HCT116 (cell line): Measurements from ENCODE around the gene RPL10. TPM values are rescaled to one million over a fixed set of nuclear protein-coding genes. Genes with fewer than 3 reads are reported as not detected.

Experiments
- ATAC-seq: fragments of 200-7000 bp; cut with Tn5 transposase; 2 replicates; pipeline ENCODE4 v1.9.1; 2020; ENCODE audit warnings: mild to moderate bottlenecking, moderate library complexity
- BruUV-seq: library from RNA; stranded (reverse); fragments of 400-500 nt; replicated peaks from 2 replicates; lab custom pipeline; 2021; lab: Mats Ljungman, UMichigan
- CTCF ChIA-PET: fragments of 300-600 bp; sonication (Branson Sonifier 250); formaldehyde crosslinking; loops from one replicate; lab custom pipeline; 2021; ENCODE audit warnings: antibody characterized with exemption; lab: Charles Lee
- POLR2A ChIA-PET: fragments of 300-600, 350-600 bp; sonication (Branson Sonifier 250); formaldehyde crosslinking; loops from one replicate; lab custom pipeline; 2021; ENCODE audit warnings: antibody characterized with exemption; lab: Charles Lee
- RAD21 ChIA-PET, 2 experiments: fragments of 300-600 bp; sonication (Branson Sonifier 250); formaldehyde crosslinking; loops; one replicate each; lab custom pipeline; 2023; ENCODE audit warnings: low total read pairs in 2 of 2; ENCODE audit not compliant: uncharacterized antibody in 2 of 2, unreplicated experiment in 2 of 2, low non-redundant PET in 1 of 2; lab: Charles Lee
- DNase-seq: peaks from one replicate; pipeline ENCODE4 v3.0.0-alpha.2; 2010; ENCODE audit warnings: low read depth, low spot score
- H2AFZ ChIP-seq: fragments of 200-600 bp; shearing (Covaris generic), sonication (generic); 2 replicates; pipeline ENCODE4 v1.6.1; 2017; ENCODE audit warnings: low read depth, mixed run types, mixed read lengths, antibody characterized with exemption, low read length; ENCODE audit not compliant: poor library complexity, severe bottlenecking
- H3K27ac ChIP-seq: 2 replicates; pipeline ENCODE4 v1.5.1; 2012; ENCODE audit warnings: low read depth, low read length
- H3K27me3 ChIP-seq: fragments of 200-600 bp; sonication (generic); 2 replicates; pipeline ENCODE4 v1.6.1; 2016; ENCODE audit warnings: mixed run types, low read length, mixed read lengths; ENCODE audit not compliant: insufficient read depth
- H3K36me3 ChIP-seq, 2 experiments: fragments of 200-500 bp in 1 of 2; fragments of 200-600 bp in 1 of 2; sonication (Bioruptor generic) in 1 of 2; sonication (generic) in 1 of 2; 2 replicates each; pipeline versions ENCODE4 v1.5.1 to v1.6.1; 2014 to 2016; ENCODE audit warnings: low read length in 2 of 2, inconsistent platforms in 1 of 2, mixed read lengths in 1 of 2, mixed run types in 1 of 2; ENCODE audit not compliant: insufficient read depth in 2 of 2, control insufficient read depth in 1 of 2
- H3K4me1 ChIP-seq, 2 experiments: fragments of 200-600 bp in 1 of 2; sonication (generic) in 1 of 2; 2 replicates each; pipeline versions ENCODE4 v1.5.1 to v1.6.1; 2012 to 2017; ENCODE audit warnings: low read length in 2 of 2, inconsistent platforms in 1 of 2, mild to moderate bottlenecking in 1 of 2, mixed read lengths in 1 of 2, mixed run types in 1 of 2, moderate library complexity in 1 of 2; ENCODE audit not compliant: insufficient read depth in 2 of 2, control insufficient read depth in 1 of 2
- H3K4me2 ChIP-seq: fragments of 200-600 bp; sonication (generic); 2 replicates; pipeline ENCODE4 v1.6.1; 2017; ENCODE audit warnings: mixed run types, low read length, mixed read lengths
- H3K4me3 ChIP-seq, 2 experiments: fragments of 200-600 bp in 1 of 2; sonication (generic) in 1 of 2; replicated peaks in 1 of 2; 2 replicates each; pipeline ENCODE4 v1.5.1; 2011 to 2016; ENCODE audit warnings: low read length in 2 of 2, control low read depth in 1 of 2, low read depth in 1 of 2, mild to moderate bottlenecking in 1 of 2, mixed read lengths in 1 of 2, mixed run types in 1 of 2
- H3K79me2 ChIP-seq: fragments of 200-600 bp; sonication (generic); 2 replicates; pipeline ENCODE4 v1.6.1; 2017; ENCODE audit warnings: mild to moderate bottlenecking, mixed run types, low read length, moderate library complexity, mixed read lengths; ENCODE audit not compliant: insufficient read depth
- H3K9ac ChIP-seq: fragments of 200-600 bp; sonication (generic); 2 replicates; pipeline ENCODE4 v1.6.1; 2016; ENCODE audit warnings: low read length, mixed read lengths
- H3K9me2 ChIP-seq: fragments of 200-600 bp; sonication (generic), shearing (Covaris generic); 2 replicates; pipeline ENCODE4 v1.6.1; 2017; ENCODE audit warnings: mixed run types, mild to moderate bottlenecking, moderate library complexity; ENCODE audit not compliant: insufficient read depth
- H3K9me3 ChIP-seq, 2 experiments: fragments of 200-500 bp in 1 of 2; fragments of 200-600 bp in 1 of 2; sonication (Bioruptor generic) in 1 of 2; sonication (generic) in 1 of 2; 2 replicates each; pipeline ENCODE4 v1.6.1; 2014 to 2017; ENCODE audit warnings: low read length in 2 of 2, mixed read lengths in 2 of 2, inconsistent platforms in 1 of 2, low read depth in 1 of 2, mild to moderate bottlenecking in 1 of 2, mixed run types in 1 of 2, moderate library complexity in 1 of 2; ENCODE audit not compliant: control insufficient read depth in 1 of 2, insufficient read depth in 1 of 2
- H4K20me1 ChIP-seq: fragments of 200-600 bp; sonication (generic), shearing (Covaris generic); 2 replicates; pipeline ENCODE4 v1.6.1; 2017; ENCODE audit warnings: mixed run types, mild to moderate bottlenecking, moderate library complexity; ENCODE audit not compliant: insufficient read depth
- JUND ChIP-seq: IDR thresholded peaks from 2 replicates; pipeline ENCODE4 v1.6.1; 2012
- POLR2A ChIP-seq: IDR thresholded peaks from 2 replicates; pipeline ENCODE4 v1.7.0; 2011; ENCODE audit warnings: borderline replicate concordance; ENCODE audit not compliant: insufficient read depth, insufficient read length; ENCODE audit errors: extremely low read depth
- POLR2AphosphoS5 ChIP-seq: IDR thresholded peaks from 2 replicates; pipeline ENCODE4 v1.6.1; 2011; ENCODE audit warnings: mild to moderate bottlenecking, low read depth, low read length, moderate library complexity
- SIN3A ChIP-seq: IDR thresholded peaks from 2 replicates; pipeline ENCODE4 v1.6.1; 2012; ENCODE audit warnings: low read depth
- YY1 ChIP-seq: IDR thresholded peaks from 2 replicates; pipeline ENCODE4 v1.6.1; 2011; ENCODE audit warnings: low read length, low read depth, moderate library complexity, mild to moderate bottlenecking; ENCODE audit not compliant: insufficient replicate concordance; ENCODE audit errors: extremely low read depth
- ZFX ChIP-seq: fragments of 450-650 bp; IDR thresholded peaks from 2 replicates; pipeline ENCODE4 v1.6.1; 2017
- intact Hi-C: fragments of 100-400 bp; cut with micrococcal nuclease; formaldehyde crosslinking; loops from 2 replicates; pipeline ENCODE4 v1.10.0; 2022
- total RNA-seq: library from RNA; stranded (reverse); gene quantifications from one replicate; pipeline ENCODE4 v1.2.1, GENCODE V29; 2021; ENCODE audit not compliant: unreplicated experiment
- TF ChIP-seq, protein P1 (sequence below): IDR thresholded peaks from 2 replicates; pipeline ENCODE4 v1.6.1; 2012; ENCODE audit warnings: low read depth

RPL10 gene
- total RNA-seq, 1 experiment from 2014 or later, result 3,069 TPM

DNA sequence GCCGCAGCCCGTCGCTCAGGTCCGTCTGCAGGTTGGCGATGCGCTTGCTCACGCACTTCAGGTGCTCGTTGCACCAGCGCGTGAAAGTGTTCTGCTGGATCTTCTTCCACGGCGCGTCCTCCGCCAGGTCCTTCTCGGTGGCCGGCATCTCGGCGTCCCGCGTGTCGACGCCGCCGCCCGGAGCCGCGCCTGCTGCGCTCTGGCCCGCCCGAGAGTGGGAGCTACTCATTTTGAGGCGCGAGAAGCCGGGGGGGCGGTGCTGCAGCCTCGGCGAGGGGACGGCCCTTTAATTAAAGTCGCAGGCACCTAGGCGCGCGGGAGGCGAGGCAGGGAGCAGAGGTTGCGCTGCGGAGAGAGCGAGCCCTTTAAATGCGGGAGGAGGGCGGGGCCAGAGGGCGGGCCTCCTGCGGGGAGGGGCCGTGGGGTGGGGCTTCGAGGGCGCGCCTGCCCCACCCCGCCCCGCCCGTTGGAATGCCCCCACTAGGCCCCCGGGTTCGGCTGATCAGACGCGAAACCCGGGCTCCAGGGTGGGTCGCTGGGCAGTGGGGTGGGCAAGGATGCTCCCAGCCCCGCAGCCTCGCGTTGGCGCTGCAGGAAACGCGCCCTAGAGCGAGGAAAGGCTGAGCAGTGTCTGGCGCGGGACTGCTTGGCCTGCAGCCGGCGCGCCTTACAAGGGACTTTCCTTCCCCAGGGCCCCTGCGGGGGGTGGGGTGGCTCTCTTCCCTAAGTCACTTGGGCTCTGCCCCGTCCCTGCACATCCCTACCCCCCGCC lies 27.0 kb upstream of the RPL10 start:
- RAD21 ChIA-PET, result interaction anchor here in 1 of 2 experiments (0.6 kb wide), 1 partner anchor 364 kb away, joined by 4 read pairs; no protein-coding TSS in a partner anchor
- peak; percentile 76 for DNase-seq
- no peak for TF ChIP-seq SIN3A
- TF ChIP-seq, protein P1, sequence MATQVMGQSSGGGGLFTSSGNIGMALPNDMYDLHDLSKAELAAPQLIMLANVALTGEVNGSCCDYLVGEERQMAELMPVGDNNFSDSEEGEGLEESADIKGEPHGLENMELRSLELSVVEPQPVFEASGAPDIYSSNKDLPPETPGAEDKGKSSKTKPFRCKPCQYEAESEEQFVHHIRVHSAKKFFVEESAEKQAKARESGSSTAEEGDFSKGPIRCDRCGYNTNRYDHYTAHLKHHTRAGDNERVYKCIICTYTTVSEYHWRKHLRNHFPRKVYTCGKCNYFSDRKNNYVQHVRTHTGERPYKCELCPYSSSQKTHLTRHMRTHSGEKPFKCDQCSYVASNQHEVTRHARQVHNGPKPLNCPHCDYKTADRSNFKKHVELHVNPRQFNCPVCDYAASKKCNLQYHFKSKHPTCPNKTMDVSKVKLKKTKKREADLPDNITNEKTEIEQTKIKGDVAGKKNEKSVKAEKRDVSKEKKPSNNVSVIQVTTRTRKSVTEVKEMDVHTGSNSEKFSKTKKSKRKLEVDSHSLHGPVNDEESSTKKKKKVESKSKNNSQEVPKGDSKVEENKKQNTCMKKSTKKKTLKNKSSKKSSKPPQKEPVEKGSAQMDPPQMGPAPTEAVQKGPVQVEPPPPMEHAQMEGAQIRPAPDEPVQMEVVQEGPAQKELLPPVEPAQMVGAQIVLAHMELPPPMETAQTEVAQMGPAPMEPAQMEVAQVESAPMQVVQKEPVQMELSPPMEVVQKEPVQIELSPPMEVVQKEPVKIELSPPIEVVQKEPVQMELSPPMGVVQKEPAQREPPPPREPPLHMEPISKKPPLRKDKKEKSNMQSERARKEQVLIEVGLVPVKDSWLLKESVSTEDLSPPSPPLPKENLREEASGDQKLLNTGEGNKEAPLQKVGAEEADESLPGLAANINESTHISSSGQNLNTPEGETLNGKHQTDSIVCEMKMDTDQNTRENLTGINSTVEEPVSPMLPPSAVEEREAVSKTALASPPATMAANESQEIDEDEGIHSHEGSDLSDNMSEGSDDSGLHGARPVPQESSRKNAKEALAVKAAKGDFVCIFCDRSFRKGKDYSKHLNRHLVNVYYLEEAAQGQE, result no peak
- TF ChIP-seq POLR2AphosphoS5, result peak; percentile 96
- TF ChIP-seq JUND, result no peak
- TF ChIP-seq POLR2A, result peak; percentile 93
- TF ChIP-seq ZFX, result no peak
- peak; percentile 56 for TF ChIP-seq YY1
- TF ChIP-seq, all 23 proteins: peak for 3
- H3K9ac ChIP-seq, result peak overlapping the region; percentile 77
- peak overlapping the region; percentile 74 to 78 for H3K4me3 ChIP-seq
- H3K9me2 ChIP-seq, result no peaks in the 10 kb centered on the region
- H2AFZ ChIP-seq, result no peak overlapping the region
- no peaks in the 10 kb centered on the region for H4K20me1 ChIP-seq
- intact Hi-C loops, result no loop called here
- ATAC-seq, result peak; percentile 49
- H3K36me3 ChIP-seq, result peaks cover 6 to 18% of the 10 kb centered on the region in 2 experiments; a peak in 2 of 4 replicates
- ChIA-PET CTCF (interaction anchor here (0.7 kb wide), 1 partner anchor 64 kb away, joined by 3 read pairs; no protein-coding TSS in a partner anchor), POLR2A (interaction anchor here (0.6 to 1.3 kb wide), 8 partner anchors 8 to 391 kb away, joined by 3 to 13 read pairs (median 4); partner anchors contain the start of genes EMD, RPL10 and SLC10A3)
- H3K27me3 ChIP-seq, result no peaks in the 10 kb centered on the region
- BruUV-seq, result no TSS peak
- peaks cover 47% of the 10 kb centered on the region for H3K79me2 ChIP-seq
- peak overlapping the region; percentile 94 for H3K4me2 ChIP-seq
- H3K4me1 ChIP-seq, result peaks cover 14 to 54% of the 10 kb centered on the region in 2 experiments
- peak overlapping the region; percentile 82 for H3K27ac ChIP-seq
- H3K9me3 ChIP-seq, result no peaks in the 10 kb centered on the region
